Calu3 (cell line): ENCODE data around the gene TRIM52. TPM values are rescaled to one million over a fixed set of nuclear protein-coding genes. Genes with fewer than 3 reads are reported as not detected.

Source experiments
- BruUV-seq: library from RNA; stranded (reverse); fragments of 400-500 nt; replicated peaks from 2 replicates; lab custom pipeline; 2021; lab: Mats Ljungman, UMichigan
- CTCF ChIA-PET: fragments of 300-600 bp; sonication (Branson Sonifier 250); formaldehyde crosslinking; loops from one replicate; lab custom pipeline; 2022; ENCODE audit warnings: antibody characterized with exemption; lab: Charles Lee
- DNase-seq: peaks from one replicate; pipeline ENCODE4 v3.0.0; 2022
- H3K27ac Mint-ChIP-seq: one replicate; pipeline ENCODE4 v1.8.0; 2022; ENCODE audit warnings: mixed read lengths; ENCODE audit not compliant: unreplicated experiment
- H3K27me3 Mint-ChIP-seq: one replicate; pipeline ENCODE4 v1.8.0; 2022; ENCODE audit warnings: mixed read lengths; ENCODE audit not compliant: unreplicated experiment
- H3K36me3 Mint-ChIP-seq: one replicate; pipeline ENCODE4 v1.8.0; 2022; ENCODE audit warnings: mild to moderate bottlenecking, moderate library complexity, mixed read lengths; ENCODE audit not compliant: insufficient read depth, unreplicated experiment
- H3K4me1 Mint-ChIP-seq: one replicate; pipeline ENCODE4 v1.8.0; 2022; ENCODE audit warnings: mild to moderate bottlenecking, low read depth, mixed read lengths; ENCODE audit not compliant: unreplicated experiment
- H3K4me3 Mint-ChIP-seq: one replicate; pipeline ENCODE4 v1.8.0; 2022; ENCODE audit warnings: mild to moderate bottlenecking, low read depth, moderate library complexity, mixed read lengths; ENCODE audit not compliant: unreplicated experiment
- H3K9me3 Mint-ChIP-seq: one replicate; pipeline ENCODE4 v1.8.0; 2022; ENCODE audit warnings: low read depth, mixed read lengths; ENCODE audit not compliant: unreplicated experiment
- intact Hi-C: fragments of 100-400 bp; cut with micrococcal nuclease; formaldehyde crosslinking; loops from one replicate; pipeline ENCODE4 v1.10.0; 2022; ENCODE audit not compliant: unreplicated experiment
- total RNA-seq: library from RNA; stranded (reverse); gene quantifications from 2 replicates; pipeline ENCODE4 v1.2.3, GENCODE V29; 2022
- TF ChIP-seq, protein P1 (sequence below): fragments of 200-600 bp; IDR thresholded peaks from one replicate; pipeline ENCODE4 v1.8.0; 2022; ENCODE audit warnings: antibody characterized with exemption; ENCODE audit not compliant: unreplicated experiment

Gene TRIM52
- total RNA-seq, 1 experiment from 2014 or later: 14.8 TPM

- CTCF ChIA-PET: no interaction called here
- BruUV-seq: no TSS peak
- no peaks in the 10 kb centered on the region for H3K27me3 Mint-ChIP-seq
- no peaks in the 10 kb centered on the region for H3K9me3 Mint-ChIP-seq
- peaks cover 74% of the 10 kb centered on the region for H3K36me3 Mint-ChIP-seq
- H3K4me3 Mint-ChIP-seq: no peak overlapping the region
- no peaks in the 10 kb centered on the region for H3K4me1 Mint-ChIP-seq
- DNase-seq: no peak
- intact Hi-C loops: no loop called here
- TF ChIP-seq, protein P1, sequence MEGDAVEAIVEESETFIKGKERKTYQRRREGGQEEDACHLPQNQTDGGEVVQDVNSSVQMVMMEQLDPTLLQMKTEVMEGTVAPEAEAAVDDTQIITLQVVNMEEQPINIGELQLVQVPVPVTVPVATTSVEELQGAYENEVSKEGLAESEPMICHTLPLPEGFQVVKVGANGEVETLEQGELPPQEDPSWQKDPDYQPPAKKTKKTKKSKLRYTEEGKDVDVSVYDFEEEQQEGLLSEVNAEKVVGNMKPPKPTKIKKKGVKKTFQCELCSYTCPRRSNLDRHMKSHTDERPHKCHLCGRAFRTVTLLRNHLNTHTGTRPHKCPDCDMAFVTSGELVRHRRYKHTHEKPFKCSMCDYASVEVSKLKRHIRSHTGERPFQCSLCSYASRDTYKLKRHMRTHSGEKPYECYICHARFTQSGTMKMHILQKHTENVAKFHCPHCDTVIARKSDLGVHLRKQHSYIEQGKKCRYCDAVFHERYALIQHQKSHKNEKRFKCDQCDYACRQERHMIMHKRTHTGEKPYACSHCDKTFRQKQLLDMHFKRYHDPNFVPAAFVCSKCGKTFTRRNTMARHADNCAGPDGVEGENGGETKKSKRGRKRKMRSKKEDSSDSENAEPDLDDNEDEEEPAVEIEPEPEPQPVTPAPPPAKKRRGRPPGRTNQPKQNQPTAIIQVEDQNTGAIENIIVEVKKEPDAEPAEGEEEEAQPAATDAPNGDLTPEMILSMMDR: no peak
- H3K27ac Mint-ChIP-seq: peak overlapping the region; percentile 20
Measured at GRCh38 chr5:181232593-181232992, 28.4 kb downstream of the TRIM52 start.

- Mint-ChIP-seq H3K9me3 (no peaks in the 10 kb centered on the region), H3K4me1 (no peaks in the 10 kb centered on the region), H3K27me3 (no peaks in the 10 kb centered on the region), H3K27ac (no peak overlapping the region), H3K36me3 (peaks cover 62% of the 10 kb centered on the region), H3K4me3 (no peak overlapping the region)
- CTCF ChIA-PET: interaction anchor here (0.6 kb wide), 1 partner anchor 8 kb away, joined by 3 read pairs; the partner anchor contains the start of gene TRIM41
- DNase-seq: no peak
- BruUV-seq: no TSS peak
- intact Hi-C loops: no loop called here
- TF ChIP-seq, protein P1: no peak
Measured at GRCh38 chr5:181231432-181231831, 29.5 kb downstream of the TRIM52 start.

DNA sequence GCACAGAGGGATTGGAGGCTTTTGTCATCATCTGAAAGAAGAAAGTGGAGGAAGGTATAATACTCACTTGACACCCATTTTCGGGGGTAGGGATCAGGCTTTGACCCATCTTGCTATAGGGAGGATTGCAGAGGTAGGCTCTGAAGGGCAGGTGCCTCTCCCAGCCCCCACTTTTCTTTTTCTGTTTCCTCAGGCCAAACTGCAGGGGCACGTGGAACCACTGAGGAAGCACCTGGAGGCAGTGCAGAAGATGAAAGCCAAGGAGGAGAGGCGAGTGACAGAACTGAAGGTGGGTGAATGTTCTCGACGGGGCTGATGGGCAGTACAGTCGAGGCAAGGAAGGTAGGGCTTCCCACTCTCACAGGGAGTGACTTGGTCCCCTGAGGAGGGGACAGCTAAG, 30.4 kb downstream of the TRIM52 start:
- no peak overlapping the region for H3K27ac Mint-ChIP-seq
- CTCF ChIA-PET: no interaction called here
- intact Hi-C loops: no loop called here
- TF ChIP-seq, protein P1: no peak
- BruUV-seq: no TSS peak
- no peak for DNase-seq
- H3K27me3 Mint-ChIP-seq: no peaks in the 10 kb centered on the region
- H3K36me3 Mint-ChIP-seq: peaks cover 53% of the 10 kb centered on the region
- no peaks in the 10 kb centered on the region for H3K9me3 Mint-ChIP-seq
- no peak overlapping the region for H3K4me3 Mint-ChIP-seq
- peaks cover 4% of the 10 kb centered on the region for H3K4me1 Mint-ChIP-seq

DNA sequence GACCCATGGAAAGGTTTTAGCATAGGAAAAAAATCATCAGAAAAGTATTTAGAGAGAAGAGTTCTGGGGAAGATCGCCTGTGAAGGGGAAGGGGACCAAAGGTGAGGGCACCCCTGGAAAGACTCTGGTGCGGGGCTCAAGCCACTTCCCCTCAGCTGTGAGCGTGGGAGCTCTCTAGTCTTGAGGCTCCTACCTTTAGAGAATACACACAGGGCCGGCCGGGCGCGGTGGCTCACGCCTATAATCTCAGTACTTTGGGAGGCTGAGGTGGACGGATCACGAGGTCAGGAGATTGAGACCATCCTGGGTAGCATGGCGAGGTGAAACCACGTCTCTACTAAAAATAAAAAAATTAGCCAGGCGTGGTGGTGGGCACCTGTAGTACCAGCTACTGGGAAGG, 30.9 kb downstream of the TRIM52 start:
- Mint-ChIP-seq H3K4me3 (no peak overlapping the region), H3K36me3 (peaks cover 48% of the 10 kb centered on the region), H3K9me3 (no peaks in the 10 kb centered on the region), H3K27me3 (no peaks in the 10 kb centered on the region), H3K4me1 (peaks cover 6% of the 10 kb centered on the region), H3K27ac (no peak overlapping the region)
- BruUV-seq: no TSS peak
- CTCF ChIA-PET: interaction anchor here (0.9 kb wide), 1 partner anchor 57 kb away, joined by 3 read pairs; no protein-coding TSS in a partner anchor
- intact Hi-C loops: no loop called here
- TF ChIP-seq, protein P1: no peak
- no peak for DNase-seq
